GM12801 (cell line): ENCODE results near the gene PCDHGA5.

Experiments
- TF ChIP-seq, protein P1 (sequence below): IDR thresholded peaks from one replicate; pipeline ENCODE4 v1.5.1; 2011; ENCODE audit warnings: control low read depth; ENCODE audit not compliant: insufficient read length; ENCODE audit errors: extremely low read depth

The PCDHGA5 gene

DNA sequence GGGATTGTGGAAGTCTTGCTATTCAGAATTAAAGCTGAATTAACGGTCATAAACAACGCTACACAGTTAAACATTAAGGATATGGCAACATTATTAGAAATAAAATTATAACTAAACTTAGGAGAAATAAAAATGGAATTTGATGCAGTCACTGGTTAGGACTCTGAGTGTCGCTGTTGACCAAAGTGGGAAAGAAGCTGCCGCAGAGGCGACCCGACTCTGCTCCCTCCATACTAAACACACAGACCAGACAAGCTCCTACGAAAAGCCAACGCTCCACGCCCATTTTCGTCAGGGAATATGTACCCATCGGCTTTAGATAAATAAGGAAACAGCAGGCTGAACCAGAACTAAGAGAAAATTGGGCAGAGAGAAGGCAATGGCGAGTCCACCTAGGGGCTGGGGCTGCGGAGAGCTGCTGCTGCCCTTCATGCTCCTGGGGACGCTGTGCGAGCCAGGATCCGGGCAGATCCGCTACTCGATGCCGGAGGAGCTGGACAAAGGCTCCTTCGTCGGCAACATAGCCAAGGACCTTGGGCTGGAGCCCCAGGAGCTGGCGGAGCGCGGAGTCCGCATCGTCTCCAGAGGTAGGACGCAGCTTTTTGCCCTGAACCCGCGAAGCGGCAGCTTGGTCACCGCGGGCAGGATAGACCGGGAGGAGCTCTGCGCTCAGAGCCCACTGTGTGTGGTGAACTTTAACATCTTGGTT, at the start of gene PCDHGA5:
Gene PCDHGA5, plus strand, starts transcription at position 211 of the 709 bp plus-strand sequence. Its CDS starts 169 bp downstream, at position 380.
- TF ChIP-seq, protein P1, sequence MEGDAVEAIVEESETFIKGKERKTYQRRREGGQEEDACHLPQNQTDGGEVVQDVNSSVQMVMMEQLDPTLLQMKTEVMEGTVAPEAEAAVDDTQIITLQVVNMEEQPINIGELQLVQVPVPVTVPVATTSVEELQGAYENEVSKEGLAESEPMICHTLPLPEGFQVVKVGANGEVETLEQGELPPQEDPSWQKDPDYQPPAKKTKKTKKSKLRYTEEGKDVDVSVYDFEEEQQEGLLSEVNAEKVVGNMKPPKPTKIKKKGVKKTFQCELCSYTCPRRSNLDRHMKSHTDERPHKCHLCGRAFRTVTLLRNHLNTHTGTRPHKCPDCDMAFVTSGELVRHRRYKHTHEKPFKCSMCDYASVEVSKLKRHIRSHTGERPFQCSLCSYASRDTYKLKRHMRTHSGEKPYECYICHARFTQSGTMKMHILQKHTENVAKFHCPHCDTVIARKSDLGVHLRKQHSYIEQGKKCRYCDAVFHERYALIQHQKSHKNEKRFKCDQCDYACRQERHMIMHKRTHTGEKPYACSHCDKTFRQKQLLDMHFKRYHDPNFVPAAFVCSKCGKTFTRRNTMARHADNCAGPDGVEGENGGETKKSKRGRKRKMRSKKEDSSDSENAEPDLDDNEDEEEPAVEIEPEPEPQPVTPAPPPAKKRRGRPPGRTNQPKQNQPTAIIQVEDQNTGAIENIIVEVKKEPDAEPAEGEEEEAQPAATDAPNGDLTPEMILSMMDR: no peak

- TF ChIP-seq, protein P1: no peak
These were observed 44.8 kb upstream of the PCDHGA5 start for GRCh38 chr5:141319202-141319601.

- TF ChIP-seq, protein P1: no peak
These were observed 44.3 kb upstream of the PCDHGA5 start for GRCh38 chr5:141319699-141320098.

DNA sequence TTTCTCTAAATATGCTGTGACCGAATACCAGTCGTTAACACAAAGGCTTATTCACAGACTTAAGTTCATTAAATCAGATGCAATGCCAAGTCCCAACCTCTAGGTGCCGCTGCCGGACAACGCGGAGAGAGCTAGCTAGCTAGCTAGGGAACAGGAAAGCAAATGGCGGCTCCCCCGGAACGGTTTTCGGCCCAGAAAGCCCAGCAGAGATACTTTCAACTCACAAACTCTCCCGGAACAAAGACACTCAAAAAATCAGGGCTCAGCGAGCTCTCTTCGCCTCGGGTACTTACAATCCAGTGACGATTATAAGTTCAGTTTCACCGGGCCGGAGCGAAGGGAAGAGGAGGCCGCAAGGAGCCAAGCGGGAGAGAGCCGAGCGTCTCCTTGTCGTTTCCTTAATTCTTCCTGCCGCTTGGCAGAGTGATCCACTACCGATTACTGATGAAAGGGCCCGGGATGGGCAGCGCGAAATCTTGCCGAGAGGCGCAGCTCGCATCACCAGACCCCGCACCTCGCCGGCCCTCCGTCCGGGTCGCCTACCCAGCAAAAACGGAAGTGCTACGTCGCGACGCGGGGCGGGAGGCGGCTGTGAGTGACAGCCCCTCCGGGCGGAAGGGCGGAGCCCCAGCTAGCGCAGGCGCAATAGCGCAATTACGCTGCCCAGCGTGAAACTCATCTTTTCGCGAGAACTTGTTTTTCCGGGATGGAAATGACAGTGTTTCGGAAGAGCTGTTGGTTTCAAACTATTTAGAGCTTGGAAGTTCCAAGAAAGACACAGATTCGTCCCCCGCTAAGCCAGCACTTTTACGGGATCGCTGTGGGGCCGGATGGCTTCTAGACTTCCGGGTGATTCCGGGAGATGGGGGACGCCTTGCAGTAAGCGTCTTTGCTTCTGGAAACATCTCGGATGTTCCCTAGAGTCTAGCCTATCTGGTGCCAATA, 43.5 kb upstream of the PCDHGA5 start, which contains the start of gene TAF7:
Gene TAF7, minus strand, starts transcription at position 560 of the 945 bp plus-strand sequence. CDS start 740 bp downstream, outside the sequence.
- TF ChIP-seq, protein P1: peak; percentile 21

DNA sequence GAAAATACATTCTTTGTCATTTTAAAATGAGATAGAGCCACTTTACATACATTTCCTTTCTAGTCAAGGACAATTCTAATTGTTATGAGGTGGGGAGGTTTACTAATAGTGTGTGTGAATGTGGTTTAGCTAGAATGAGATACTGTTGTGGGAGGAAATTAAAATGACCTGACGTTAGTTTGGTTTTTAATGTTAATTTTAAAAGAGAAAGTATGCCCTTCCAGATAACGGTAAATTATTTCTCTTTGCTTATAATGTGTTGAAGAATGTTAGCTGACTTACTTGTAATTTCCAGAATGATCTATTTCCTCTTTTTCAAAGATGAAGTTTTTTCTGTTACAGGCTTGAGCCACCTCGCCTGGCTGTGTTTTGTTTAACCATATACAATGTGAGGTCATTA, 41.7 kb upstream of the PCDHGA5 start:
- TF ChIP-seq, protein P1: no peak

GRCh38 chr5:141326088-141326854, 37.7 kb upstream of the PCDHGA5 start:
- TF ChIP-seq, protein P1: no peak
